Right lobe of liver (tissue), 4 donors: ENCODE results near the gene P3R3URF.

Source experiments
- CTCF ChIP-seq, 4 donors: fragments of 200-600 bp in 3 of 4; fragments of 450-650 bp in 1 of 4; IDR thresholded peaks; one replicate each; pipeline versions ENCODE4 v1.5.1 to v1.8.0; 2016 to 2022; ENCODE audit warnings: antibody characterized with exemption in 4 of 4, mild to moderate bottlenecking in 2 of 4
- POLR2A ChIP-seq: fragments of 450-650 bp; IDR thresholded peaks from one replicate; pipeline ENCODE4 v1.6.1; 2017; ENCODE audit warnings: antibody characterized with exemption, mild to moderate bottlenecking
- donor health status: DM: no; HTN: no; CAD: no.
- donor health status: DM: no; HTN: no; CAD: no.
- donor health status: DM: no; HTN: yes; CAD: no.

GRCh38 chr1:46160212-46160611 is 16.1 kb downstream of the P3R3URF start:
- TF ChIP-seq CTCF (IDR thresholded peaks at IDR 0.05) (no peak), POLR2A (no peak)
